Neural progenitor cell (in vitro differentiated cells): ENCODE data around the gene OLFML2A.

ENCODE experiments used
- EZH2phosphoT487 ChIP-seq: fragments of 200-600 bp; sonication (generic); IDR thresholded peaks from 2 replicates; pipeline ENCODE4 v1.6.1; 2017; ENCODE audit warnings: antibody characterized with exemption
- TF ChIP-seq, protein P1 (sequence below): fragments of 200-600 bp; sonication (generic); IDR thresholded peaks from 2 replicates; pipeline ENCODE4 v1.5.1; 2017; ENCODE audit warnings: antibody characterized with exemption, mild to moderate bottlenecking

GRCh38 chr9:124778575-124779367, 1.8 kb downstream of the OLFML2A start:
- TF ChIP-seq, protein P1, sequence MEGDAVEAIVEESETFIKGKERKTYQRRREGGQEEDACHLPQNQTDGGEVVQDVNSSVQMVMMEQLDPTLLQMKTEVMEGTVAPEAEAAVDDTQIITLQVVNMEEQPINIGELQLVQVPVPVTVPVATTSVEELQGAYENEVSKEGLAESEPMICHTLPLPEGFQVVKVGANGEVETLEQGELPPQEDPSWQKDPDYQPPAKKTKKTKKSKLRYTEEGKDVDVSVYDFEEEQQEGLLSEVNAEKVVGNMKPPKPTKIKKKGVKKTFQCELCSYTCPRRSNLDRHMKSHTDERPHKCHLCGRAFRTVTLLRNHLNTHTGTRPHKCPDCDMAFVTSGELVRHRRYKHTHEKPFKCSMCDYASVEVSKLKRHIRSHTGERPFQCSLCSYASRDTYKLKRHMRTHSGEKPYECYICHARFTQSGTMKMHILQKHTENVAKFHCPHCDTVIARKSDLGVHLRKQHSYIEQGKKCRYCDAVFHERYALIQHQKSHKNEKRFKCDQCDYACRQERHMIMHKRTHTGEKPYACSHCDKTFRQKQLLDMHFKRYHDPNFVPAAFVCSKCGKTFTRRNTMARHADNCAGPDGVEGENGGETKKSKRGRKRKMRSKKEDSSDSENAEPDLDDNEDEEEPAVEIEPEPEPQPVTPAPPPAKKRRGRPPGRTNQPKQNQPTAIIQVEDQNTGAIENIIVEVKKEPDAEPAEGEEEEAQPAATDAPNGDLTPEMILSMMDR: no peak
- TF ChIP-seq EZH2phosphoT487: no peak
